Neural progenitor cell (in vitro differentiated cells): ENCODE measurements around the gene DNMT3A. TPM values are rescaled to one million over a fixed set of nuclear protein-coding genes. Genes with fewer than 3 reads are reported as not detected.
A peak's percentile ranks its signal among the peaks of the same experiment; 100 is the strongest.

ENCODE experiments used
- DNase-seq: peaks from one replicate; pipeline ENCODE4 v3.0.0-alpha.2; 2016; ENCODE audit warnings: low spot score
- H2AFZ ChIP-seq: fragments of 200-600 bp; sonication (generic); replicated peaks from 2 replicates; pipeline ENCODE4 v1.6.1; 2016; ENCODE audit warnings: antibody characterized with exemption
- H3F3A ChIP-seq: fragments of 200-600 bp; sonication (generic); 2 replicates; pipeline ENCODE4 v1.6.1; 2016; ENCODE audit warnings: antibody characterized with exemption, low read depth
- H3K27ac ChIP-seq: fragments of 200-600 bp; sonication (generic); 2 replicates; pipeline ENCODE4 v1.5.1; 2016; ENCODE audit warnings: mild to moderate bottlenecking
- H3K27me3 ChIP-seq: fragments of 200-600 bp; sonication (generic); 2 replicates; pipeline ENCODE4 v1.6.1; 2016; ENCODE audit warnings: mild to moderate bottlenecking, moderate library complexity
- H3K36me3 ChIP-seq: fragments of 200-600 bp; sonication (generic); 2 replicates; pipeline ENCODE4 v1.5.1; 2016
- H3K4me1 ChIP-seq: fragments of 200-600 bp; sonication (generic); 2 replicates; pipeline ENCODE4 v1.6.1; 2016; ENCODE audit warnings: mixed run types
- H3K4me2 ChIP-seq: fragments of 200-600 bp; sonication (generic); 2 replicates; pipeline ENCODE4 v1.6.1; 2016
- H3K4me3 ChIP-seq: fragments of 200-600 bp; sonication (generic); 2 replicates; pipeline ENCODE4 v1.5.1; 2016
- H3K79me2 ChIP-seq: fragments of 200-600 bp; sonication (generic); 2 replicates; pipeline ENCODE4 v1.6.1; 2016; ENCODE audit warnings: low read depth
- H3K9ac ChIP-seq: fragments of 200-600 bp; sonication (generic); 2 replicates; pipeline ENCODE4 v1.6.1; 2016
- H3K9me3 ChIP-seq: fragments of 200-600 bp; sonication (generic); 2 replicates; pipeline ENCODE4 v1.5.1; 2016; ENCODE audit warnings: low read depth
- H4K20me1 ChIP-seq: fragments of 200-600 bp; sonication (generic); 2 replicates; pipeline ENCODE4 v1.6.1; 2016; ENCODE audit warnings: low read depth
- H3K27ac Mint-ChIP-seq: 3 replicates; pipeline ENCODE4 v1.8.0; 2021; ENCODE audit warnings: mixed read lengths
- H3K27me3 Mint-ChIP-seq: 2 replicates; pipeline ENCODE4 v1.8.0; 2022; ENCODE audit warnings: low read depth, mild to moderate bottlenecking, inconsistent platforms, moderate library complexity, mixed read lengths; ENCODE audit not compliant: insufficient read depth
- H3K36me3 Mint-ChIP-seq: 3 replicates; pipeline ENCODE4 v1.8.0; 2021; ENCODE audit warnings: mixed read lengths
- H3K4me1 Mint-ChIP-seq: 3 replicates; pipeline ENCODE4 v1.8.0; 2021; ENCODE audit warnings: mixed read lengths
- H3K4me3 Mint-ChIP-seq: 3 replicates; pipeline ENCODE4 v1.8.0; 2021; ENCODE audit warnings: mild to moderate bottlenecking, moderate library complexity, mixed read lengths
- H3K9me3 Mint-ChIP-seq: 3 replicates; pipeline ENCODE4 v1.8.0; 2020; ENCODE audit warnings: mixed read lengths
- CTCF ChIP-seq: fragments of 200-600 bp; sonication (generic); IDR thresholded peaks from 2 replicates; pipeline ENCODE4 v1.5.1; 2017; ENCODE audit warnings: antibody characterized with exemption, mild to moderate bottlenecking
- EZH2 ChIP-seq: fragments of 200-600 bp; sonication (generic); IDR thresholded peaks from 2 replicates; pipeline ENCODE4 v1.6.1; 2017; ENCODE audit warnings: antibody characterized with exemption, mild to moderate bottlenecking, moderate library complexity
- EZH2phosphoT487 ChIP-seq: fragments of 200-600 bp; sonication (generic); IDR thresholded peaks from 2 replicates; pipeline ENCODE4 v1.6.1; 2017; ENCODE audit warnings: antibody characterized with exemption
- total RNA-seq: library from RNA; depleted of rRNA; stranded (reverse); fragments of >200 nt; gene quantifications from 2 replicates; pipeline ENCODE4 v1.2.3, GENCODE V29; 2015; ENCODE audit warnings: low replicate concordance

The DNMT3A gene
- total RNA-seq, 1 donor from 2014 or later, result 46.5 TPM

- Mint-ChIP-seq H3K27ac (peak overlapping the region; percentile 6), H3K4me1 (peaks cover 58% of the 10 kb centered on the region)
Observed at GRCh38 chr2:25194576-25195122, 147.1 kb downstream of the DNMT3A start.

GRCh38 chr2:25190536-25190935 is 151.2 kb downstream of the DNMT3A start:
- Mint-ChIP-seq H3K4me3 (no peak overlapping the region), H3K4me1 (peaks cover 50% of the 10 kb centered on the region), H3K27ac (peak overlapping the region; percentile 19), H3K9me3 (no peaks in the 10 kb centered on the region), H3K27me3 (peaks cover 15% of the 10 kb centered on the region), H3K36me3 (no peaks in the 10 kb centered on the region)
- Histone ChIP-seq H3F3A (peaks cover 3% of the 10 kb centered on the region), H3K79me2 (no peaks in the 10 kb centered on the region), H3K9ac (no peak overlapping the region), H3K4me2 (no peak overlapping the region), H3K36me3 (no peaks in the 10 kb centered on the region), H3K4me3 (no peak overlapping the region), H3K27ac (no peak overlapping the region), H3K27me3 (no peaks in the 10 kb centered on the region), H3K4me1 (peaks cover 22% of the 10 kb centered on the region), H3K9me3 (no peaks in the 10 kb centered on the region), H4K20me1 (no peaks in the 10 kb centered on the region), H2AFZ (no peak overlapping the region)
- TF ChIP-seq EZH2phosphoT487 (no peak), EZH2 (no peak), CTCF (no peak)
- DNase-seq, result no peak

More at GRCh38 chr2:25194576-25195122, 147.1 kb downstream of the DNMT3A start:
- Mint-ChIP-seq H3K4me3 (peak overlapping the region; percentile 27), H3K9me3 (no peaks in the 10 kb centered on the region), H3K27me3 (peaks cover 14% of the 10 kb centered on the region), H3K36me3 (no peaks in the 10 kb centered on the region)
- H3K4me1 ChIP-seq, result peaks cover 16% of the 10 kb centered on the region
- no peaks in the 10 kb centered on the region for H4K20me1 ChIP-seq
- no peaks in the 10 kb centered on the region for H3K9me3 ChIP-seq
- no peaks in the 10 kb centered on the region for H3K27me3 ChIP-seq
- no peak overlapping the region for H3K27ac ChIP-seq
- no peak overlapping the region for H2AFZ ChIP-seq
- H3K79me2 ChIP-seq, result no peaks in the 10 kb centered on the region
- peaks cover 10% of the 10 kb centered on the region for H3F3A ChIP-seq
- peak; percentile 42 for DNase-seq
- no peak for TF ChIP-seq EZH2
- no peak for TF ChIP-seq CTCF
- TF ChIP-seq EZH2phosphoT487, result no peak
- no peak overlapping the region for H3K9ac ChIP-seq
- no peaks in the 10 kb centered on the region for H3K36me3 ChIP-seq
- no peak overlapping the region for H3K4me2 ChIP-seq
- no peak overlapping the region for H3K4me3 ChIP-seq

GRCh38 chr2:25188405-25188804 is 153.3 kb downstream of the DNMT3A start:
- Mint-ChIP-seq H3K4me1 (peaks cover 35% of the 10 kb centered on the region), H3K9me3 (no peaks in the 10 kb centered on the region), H3K36me3 (no peaks in the 10 kb centered on the region), H3K4me3 (no peak overlapping the region), H3K27ac (peak overlapping the region; percentile 50), H3K27me3 (peaks cover 16% of the 10 kb centered on the region)
- DNase-seq, result no peak
- Histone ChIP-seq H3K4me3 (no peak overlapping the region), H3F3A (no peaks in the 10 kb centered on the region), H2AFZ (no peak overlapping the region), H4K20me1 (no peaks in the 10 kb centered on the region), H3K9me3 (no peaks in the 10 kb centered on the region), H3K9ac (no peak overlapping the region), H3K27me3 (no peaks in the 10 kb centered on the region), H3K36me3 (no peaks in the 10 kb centered on the region), H3K27ac (no peak overlapping the region), H3K79me2 (no peaks in the 10 kb centered on the region), H3K4me2 (no peak overlapping the region), H3K4me1 (peaks cover 15% of the 10 kb centered on the region)
- TF ChIP-seq CTCF, result no peak
